H1 (cell line): ENCODE data around the gene ZNF521. TPM values are rescaled to one million over a fixed set of nuclear protein-coding genes. Genes with fewer than 3 reads are reported as not detected.
A peak's percentile ranks its signal among the peaks of the same experiment; 100 is the strongest.

Experiments used
- ASH2L ChIP-seq: fragments of 200-600, 300-600 bp; sonication (generic); IDR thresholded peaks from one replicate; pipeline ENCODE4 v1.7.1; 2017; ENCODE audit warnings: low read length
- BCL11A ChIP-seq, 2 experiments: IDR thresholded peaks; one replicate each; pipeline ENCODE4 v1.6.1; 2011; ENCODE audit warnings: low read depth in 2 of 2, low read length in 2 of 2, mild to moderate bottlenecking in 2 of 2
- BRCA1 ChIP-seq: IDR thresholded peaks from 2 replicates; pipeline ENCODE4 v1.6.1; 2012; ENCODE audit warnings: low read depth, low read length, improper control_type of control experiment
- CBX5 ChIP-seq: fragments of 300-800, 300-1000 bp; sonication (generic); IDR thresholded peaks from 2 replicates; pipeline ENCODE4 v1.7.1; 2016; ENCODE audit warnings: antibody characterized with exemption, low read length, low read depth
- CHD1 ChIP-seq: IDR thresholded peaks from 2 replicates; pipeline ENCODE4 v1.6.1; 2012; ENCODE audit warnings: low read depth, low read length, improper control_type of control experiment
- CREB1 ChIP-seq: IDR thresholded peaks from 2 replicates; pipeline ENCODE4 v1.6.1; 2012; ENCODE audit warnings: inconsistent platforms
- EP300 ChIP-seq, 2 experiments: IDR thresholded peaks; 1 replicate in 1 of 2; 2 replicates in 1 of 2; pipeline ENCODE4 v1.6.1; 2011 to 2012; ENCODE audit warnings: low read depth in 2 of 2, low read length in 2 of 2, mild to moderate bottlenecking in 2 of 2, borderline replicate concordance in 1 of 2, inconsistent platforms in 1 of 2, moderate library complexity in 1 of 2
- GTF2F1 ChIP-seq: IDR thresholded peaks from 2 replicates; pipeline ENCODE4 v1.6.1; 2012; ENCODE audit warnings: low read depth, low read length, improper control_type of control experiment, borderline replicate concordance
- HDAC2 ChIP-seq, 2 experiments: fragments of 300-600 bp in 1 of 2; sonication (generic) in 1 of 2; IDR thresholded peaks; 2 replicates each; pipeline ENCODE4 v1.6.1; 2011 to 2012; ENCODE audit warnings: low read depth in 2 of 2, low read length in 2 of 2, mild to moderate bottlenecking in 2 of 2, moderate library complexity in 2 of 2, borderline replicate concordance in 1 of 2, inconsistent platforms in 1 of 2
- HDAC6 ChIP-seq: IDR thresholded peaks from one replicate; pipeline ENCODE4 v1.7.1; 2012; ENCODE audit warnings: low read depth, mild to moderate bottlenecking, inconsistent platforms, low read length, moderate library complexity
- JUN ChIP-seq: IDR thresholded peaks from 2 replicates; pipeline ENCODE4 v1.6.1; 2011; ENCODE audit warnings: low read depth, mild to moderate bottlenecking, improper control_type of control experiment, low read length
- KDM1A ChIP-seq: fragments of 200-600, 300-600 bp; sonication (generic); IDR thresholded peaks from 2 replicates; pipeline ENCODE4 v1.7.1; 2016; ENCODE audit warnings: mild to moderate bottlenecking, low read length, borderline replicate concordance
- NRF1 ChIP-seq: IDR thresholded peaks from 2 replicates; pipeline ENCODE4 v1.6.1; 2011; ENCODE audit warnings: mild to moderate bottlenecking, low read depth, low read length, improper control_type of control experiment
- RNF2 ChIP-seq: fragments of 200-900, 300-1000 bp; sonication (generic); IDR thresholded peaks from 2 replicates; pipeline ENCODE4 v1.7.1; 2016; ENCODE audit warnings: borderline replicate concordance, low read depth, mild to moderate bottlenecking, antibody characterized with exemption, low read length; ENCODE audit not compliant: poor library complexity, severe bottlenecking; ENCODE audit errors: missing control alignments
- SIN3A ChIP-seq, 2 experiments: IDR thresholded peaks in 1 of 2; conservative IDR thresholded peaks in 1 of 2; 2 replicates each; pipeline ENCODE4 v1.6.1; 2011 to 2012; ENCODE audit warnings: low read length in 2 of 2, improper control_type of control experiment in 1 of 2, low read depth in 1 of 2, mild to moderate bottlenecking in 1 of 2
- SIX5 ChIP-seq: IDR thresholded peaks from 2 replicates; pipeline ENCODE4 v1.6.1; 2011; ENCODE audit warnings: mild to moderate bottlenecking, low read depth, low read length
- SRF ChIP-seq: IDR thresholded peaks from 2 replicates; pipeline ENCODE4 v1.6.1; 2011; ENCODE audit warnings: mild to moderate bottlenecking, low read depth, low read length, moderate library complexity
- SUZ12 ChIP-seq: fragments of 200-600 bp; sonication (generic); IDR thresholded peaks from 2 replicates; pipeline ENCODE4 v1.6.1; 2012; ENCODE audit warnings: mild to moderate bottlenecking, inconsistent platforms, low read length, moderate library complexity, mixed read lengths
- TAF1 ChIP-seq: IDR thresholded peaks from 2 replicates; pipeline ENCODE4 v1.6.1; 2011; ENCODE audit warnings: mild to moderate bottlenecking, low read depth, low read length
- TCF12 ChIP-seq: IDR thresholded peaks from 2 replicates; pipeline ENCODE4 v1.6.1; 2011; ENCODE audit warnings: low read depth, mild to moderate bottlenecking, low read length
- YY1 ChIP-seq: IDR thresholded peaks from 2 replicates; pipeline ENCODE4 v1.6.1; 2011; ENCODE audit warnings: low read depth, mild to moderate bottlenecking, low read length
- ZNF274 ChIP-seq: IDR thresholded peaks from 2 replicates; pipeline ENCODE4 v1.7.0; 2012; ENCODE audit warnings: low read length, borderline replicate concordance; ENCODE audit errors: extremely low read depth
- polyA plus RNA-seq, 7 experiments: library from polyadenylated mRNA; depleted of rRNA in 3 of 7; stranded (reverse) in 5 of 7; unstranded in 2 of 7; fragments of >200 nt in 5 of 7; fragments of 200-250 nt in 2 of 7; gene quantifications; 1 replicate in 5 of 7; 2 replicates in 1 of 7; 4 replicates in 1 of 7; pipeline versions ENCODE4 v1.2.1 to v1.2.3, GENCODE V29; 2011 to 2013; ENCODE audit warnings: missing spikeins in 2 of 7, mixed read lengths in 2 of 7
- total RNA-seq: library from RNA; stranded (reverse); fragmentation: NEBNext Ultra II Directional; extraction: Animal tissue kit (Norgen Biotek cat#: 25700); gene quantifications from 2 replicates; pipeline ENCODE4 v1.2.1, GENCODE V29; 2021
- TF ChIP-seq, protein P1 (sequence below): IDR thresholded peaks from 2 replicates; pipeline ENCODE4 v1.6.1; 2011; ENCODE audit warnings: low read length, improper control_type of control experiment

ZNF521 gene
- total and polyA plus RNA-seq, 2 of the 8 experiments (the other 6 are each of a cell fraction or from before 2014, with no cell fraction given) = 9.5 to 15.8 TPM

DNA sequence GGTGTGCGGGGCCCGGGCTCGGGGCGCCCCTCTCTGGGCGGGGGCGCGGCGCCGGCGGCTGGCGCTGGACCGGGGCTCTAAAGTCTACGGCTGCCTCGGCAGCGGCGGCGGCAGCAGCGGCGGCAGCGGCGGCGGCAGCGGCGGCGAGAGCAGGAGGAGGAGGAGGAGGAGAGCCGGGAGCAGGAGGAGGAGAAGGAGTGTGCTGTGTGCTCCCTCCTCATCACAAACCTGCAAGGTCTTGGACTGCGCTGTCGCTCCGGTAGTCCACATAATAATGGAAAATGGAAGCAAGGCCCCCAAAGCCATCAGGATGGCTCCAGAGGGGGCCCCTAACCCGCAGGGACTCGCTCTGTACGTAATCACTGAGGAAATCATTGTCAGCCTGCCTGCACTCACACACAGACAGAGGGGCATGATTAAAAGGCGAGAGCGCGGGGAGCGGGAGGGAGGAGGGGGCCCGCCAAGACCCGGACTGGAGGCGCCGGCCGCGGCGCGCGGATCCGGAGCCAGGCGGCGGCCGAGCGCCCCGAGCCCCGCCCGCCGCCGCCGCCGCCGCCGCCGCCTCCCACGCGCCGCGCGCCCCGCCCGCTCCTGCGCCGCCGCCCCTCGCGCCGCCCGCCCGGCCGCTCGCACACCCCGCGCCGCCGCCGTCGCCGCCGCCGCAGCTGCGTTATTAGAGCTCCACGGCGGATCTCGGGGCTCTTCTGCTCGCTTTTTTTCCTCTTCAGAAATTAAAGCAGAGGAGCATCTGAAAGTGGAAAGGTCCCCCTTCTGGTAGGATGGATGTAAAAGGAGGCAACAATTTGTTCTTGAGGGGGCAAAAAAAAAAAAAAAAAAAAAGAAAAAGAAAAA lies at the start of gene ZNF521 (continued):
- no peak for TF ChIP-seq JUN
- TF ChIP-seq HDAC6 = no peak
- peak; percentile 31; the same call in 1 of the 2 replicates for TF ChIP-seq YY1
- no peak for TF ChIP-seq GTF2F1
- TF ChIP-seq SIN3A (conservative IDR thresholded peaks at IDR 0.05 in 1 of 2, IDR thresholded peaks at IDR 0.05 in 1 of 2; ENCODE audit: low read depth in 1 of 2, low read length in 2 of 2) = 0 out of 4 replicates have a peak, but pooled peaks of 1 of the 2 experiments have one; percentile 58
- TF ChIP-seq SUZ12 = no peak
- no peak for TF ChIP-seq KDM1A
- no peak for TF ChIP-seq BRCA1
- no peak for TF ChIP-seq SRF
- peak; percentile 95 for TF ChIP-seq ASH2L
- TF ChIP-seq EP300 (IDR thresholded peaks at IDR 0.05; ENCODE audit: borderline replicate concordance in 1 of 2, low read depth in 2 of 2, low read length in 2 of 2) = no peak
- TF ChIP-seq, protein P1, sequence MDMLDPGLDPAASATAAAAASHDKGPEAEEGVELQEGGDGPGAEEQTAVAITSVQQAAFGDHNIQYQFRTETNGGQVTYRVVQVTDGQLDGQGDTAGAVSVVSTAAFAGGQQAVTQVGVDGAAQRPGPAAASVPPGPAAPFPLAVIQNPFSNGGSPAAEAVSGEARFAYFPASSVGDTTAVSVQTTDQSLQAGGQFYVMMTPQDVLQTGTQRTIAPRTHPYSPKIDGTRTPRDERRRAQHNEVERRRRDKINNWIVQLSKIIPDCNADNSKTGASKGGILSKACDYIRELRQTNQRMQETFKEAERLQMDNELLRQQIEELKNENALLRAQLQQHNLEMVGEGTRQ = no peak
- TF ChIP-seq TCF12 = no peak
- TF ChIP-seq ZNF274 = no peak
- TF ChIP-seq CHD1 = no peak
- TF ChIP-seq CREB1 = no peak
- no peak for TF ChIP-seq BCL11A (IDR thresholded peaks at IDR 0.05; ENCODE audit: low read depth in 2 of 2, low read length in 2 of 2)
- no peak for TF ChIP-seq SIX5
- no peak for TF ChIP-seq RNF2
- no peak for TF ChIP-seq NRF1
- no peak for TF ChIP-seq CBX5
- peak; percentile 63; the same call in 1 of the 2 replicates for TF ChIP-seq TAF1
- 0 out of 4 replicates have a peak, but pooled peaks of 1 of the 2 experiments have one; percentile 43 for TF ChIP-seq HDAC2 (IDR thresholded peaks at IDR 0.05; ENCODE audit: borderline replicate concordance in 1 of 2, low read depth in 2 of 2, low read length in 2 of 2)
